Uterus (tissue), 4 donors: ENCODE results near the gene RAB15. TPM values are rescaled to one million over a fixed set of nuclear protein-coding genes. Genes with fewer than 3 reads are reported as not detected.

Experiments
- DNase-seq, 2 donors: peaks; one replicate each; pipeline ENCODE4 v3.0.0-alpha.2; 2019 to 2020
- H3K27ac ChIP-seq, 2 donors: fragments of 200-600 bp; sonication (generic); 1 replicate in 1 of 2; 2 replicates in 1 of 2; pipeline ENCODE4 v1.5.1; 2016 to 2018
- H3K27me3 ChIP-seq, 2 donors: fragments of 200-600 bp; sonication (generic); one replicate each; pipeline ENCODE4 v1.5.1; 2018 to 2019; ENCODE audit warnings: control low read depth in 1 of 2
- H3K36me3 ChIP-seq, 2 donors: fragments of 200-600 bp; sonication (generic); one replicate each; pipeline ENCODE4 v1.5.1; 2019; ENCODE audit warnings: control low read depth in 1 of 2
- H3K4me1 ChIP-seq, 2 donors: fragments of 200-600 bp; sonication (generic); one replicate each; pipeline ENCODE4 v1.5.1; 2018 to 2019; ENCODE audit warnings: control low read depth in 1 of 2
- H3K4me3 ChIP-seq, 2 donors: fragments of 200-600 bp; sonication (generic); 1 replicate in 1 of 2; 2 replicates in 1 of 2; pipeline ENCODE4 v1.5.1; 2018 to 2019; ENCODE audit warnings: mild to moderate bottlenecking in 1 of 2
- H3K9me3 ChIP-seq, 2 donors: fragments of 200-600 bp; sonication (generic); one replicate each; pipeline ENCODE4 v1.5.1; 2019; ENCODE audit warnings: control low read depth in 1 of 2
- POLR2A ChIP-seq, 2 donors: fragments of 450-650 bp; IDR thresholded peaks; one replicate each; pipeline ENCODE4 v1.6.1; 2016; ENCODE audit warnings: antibody characterized with exemption in 2 of 2, mild to moderate bottlenecking in 1 of 2, moderate library complexity in 1 of 2
- intact Hi-C: fragments of 100-400 bp; cut with DNase I; formaldehyde crosslinking; loops from one replicate; pipeline ENCODE4 v1.15.1; 2023; ENCODE audit warnings: low total_unique reads
- total RNA-seq, 4 donors: library from RNA; depleted of rRNA in 3 of 4; stranded (reverse); fragments of >200 nt in 3 of 4; gene quantifications; one replicate each; pipeline versions ENCODE4 v1.1.0 to v1.2.4, GENCODE V29; 2014 to 2023
- TF ChIP-seq, protein P1 (sequence below), 4 experiments: fragments of 200-600 bp in 2 of 4; fragments of 450-650 bp in 2 of 4; sonication (generic) in 2 of 4; IDR thresholded peaks; one replicate each; pipeline ENCODE4 v1.5.1; 2016 to 2019; ENCODE audit warnings: antibody characterized with exemption in 4 of 4, mild to moderate bottlenecking in 2 of 4, moderate library complexity in 1 of 4
- donor health status: DM: yes; HTN: yes; CAD: no.

Gene RAB15
- total RNA-seq, 4 donors from 2014 or later = 1.0 to 3.8 (median 3.4) TPM; not detected in 1

DNA sequence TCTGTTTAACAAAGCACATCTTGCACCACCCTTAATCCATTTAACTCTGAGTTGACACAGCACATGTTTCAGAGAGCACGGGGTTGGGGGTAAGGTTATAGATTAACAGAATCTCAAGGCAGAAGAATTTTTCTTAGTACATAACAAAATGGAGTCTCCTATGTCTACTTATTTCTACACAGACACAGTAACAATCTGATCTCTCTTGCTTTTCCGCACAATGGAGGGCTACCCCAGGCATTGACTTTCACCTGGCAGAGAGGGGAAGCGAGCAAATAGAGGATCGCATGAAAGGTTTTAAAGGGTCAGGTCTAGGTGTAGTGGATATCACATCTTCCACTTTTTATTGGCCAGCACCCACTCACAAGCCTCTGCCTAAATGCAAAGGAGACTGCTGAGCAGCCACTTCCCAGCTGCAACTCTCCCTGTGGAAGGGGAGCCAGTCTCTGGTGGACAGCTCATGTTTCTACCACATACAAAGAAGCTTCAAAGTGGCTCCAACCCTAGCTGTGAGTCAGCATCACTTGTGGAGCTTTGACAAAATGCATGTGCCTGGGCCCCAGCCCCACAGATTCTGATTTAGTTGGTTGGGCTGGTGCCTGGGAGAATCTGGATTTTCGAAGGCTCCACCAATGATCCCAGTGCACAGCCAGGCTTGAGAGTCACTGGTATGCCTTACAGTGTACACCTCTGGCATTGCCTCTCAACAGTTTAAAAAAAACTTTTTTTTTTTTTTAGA is 7.4 kb upstream of the RAB15 start:
- H3K4me1 ChIP-seq = no peaks in the 10 kb centered on the region
- intact Hi-C loops = no loop called here
- H3K27me3 ChIP-seq = no peaks in the 10 kb centered on the region
- no peaks in the 10 kb centered on the region for H3K36me3 ChIP-seq
- TF ChIP-seq, protein P1, sequence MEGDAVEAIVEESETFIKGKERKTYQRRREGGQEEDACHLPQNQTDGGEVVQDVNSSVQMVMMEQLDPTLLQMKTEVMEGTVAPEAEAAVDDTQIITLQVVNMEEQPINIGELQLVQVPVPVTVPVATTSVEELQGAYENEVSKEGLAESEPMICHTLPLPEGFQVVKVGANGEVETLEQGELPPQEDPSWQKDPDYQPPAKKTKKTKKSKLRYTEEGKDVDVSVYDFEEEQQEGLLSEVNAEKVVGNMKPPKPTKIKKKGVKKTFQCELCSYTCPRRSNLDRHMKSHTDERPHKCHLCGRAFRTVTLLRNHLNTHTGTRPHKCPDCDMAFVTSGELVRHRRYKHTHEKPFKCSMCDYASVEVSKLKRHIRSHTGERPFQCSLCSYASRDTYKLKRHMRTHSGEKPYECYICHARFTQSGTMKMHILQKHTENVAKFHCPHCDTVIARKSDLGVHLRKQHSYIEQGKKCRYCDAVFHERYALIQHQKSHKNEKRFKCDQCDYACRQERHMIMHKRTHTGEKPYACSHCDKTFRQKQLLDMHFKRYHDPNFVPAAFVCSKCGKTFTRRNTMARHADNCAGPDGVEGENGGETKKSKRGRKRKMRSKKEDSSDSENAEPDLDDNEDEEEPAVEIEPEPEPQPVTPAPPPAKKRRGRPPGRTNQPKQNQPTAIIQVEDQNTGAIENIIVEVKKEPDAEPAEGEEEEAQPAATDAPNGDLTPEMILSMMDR (IDR thresholded peaks at IDR 0.05) = no peak
- no peak for TF ChIP-seq POLR2A (IDR thresholded peaks at IDR 0.05)
- no peak overlapping the region for H3K4me3 ChIP-seq
- no peak overlapping the region for H3K27ac ChIP-seq
- no peak for DNase-seq
- H3K9me3 ChIP-seq = no peaks in the 10 kb centered on the region

DNA sequence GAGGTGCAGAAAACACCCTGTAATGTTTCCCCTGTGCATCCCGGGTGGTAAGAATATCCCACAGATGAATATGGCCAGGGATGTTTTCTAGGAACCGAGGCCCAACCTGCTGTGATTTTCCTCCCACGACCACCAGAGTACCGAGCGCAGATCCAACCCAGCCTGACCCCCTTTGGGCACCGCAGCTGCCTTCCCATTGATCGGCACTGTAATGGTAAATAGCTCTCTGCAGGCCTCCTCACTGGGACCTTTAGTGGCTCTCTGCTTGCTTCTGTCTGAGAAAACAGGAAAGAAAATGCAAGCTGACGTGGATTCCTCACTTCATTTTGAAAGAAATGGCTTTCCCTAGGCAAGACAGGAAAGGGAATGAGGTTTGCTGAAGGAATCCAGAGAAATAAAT is 2.4 kb upstream of the RAB15 start:
- Histone ChIP-seq H3K4me1 (peaks cover 0 to 5% of the 10 kb centered on the region in 2 donors), H3K9me3 (no peaks in the 10 kb centered on the region), H3K36me3 (no peaks in the 10 kb centered on the region), H3K4me3 (no peak overlapping the region), H3K27ac (no peak overlapping the region), H3K27me3 (no peaks in the 10 kb centered on the region)
- DNase-seq = no peak
- intact Hi-C loops = no loop called here
- TF ChIP-seq, protein P1 (IDR thresholded peaks at IDR 0.05) = no peak
- no peak for TF ChIP-seq POLR2A (IDR thresholded peaks at IDR 0.05)

DNA sequence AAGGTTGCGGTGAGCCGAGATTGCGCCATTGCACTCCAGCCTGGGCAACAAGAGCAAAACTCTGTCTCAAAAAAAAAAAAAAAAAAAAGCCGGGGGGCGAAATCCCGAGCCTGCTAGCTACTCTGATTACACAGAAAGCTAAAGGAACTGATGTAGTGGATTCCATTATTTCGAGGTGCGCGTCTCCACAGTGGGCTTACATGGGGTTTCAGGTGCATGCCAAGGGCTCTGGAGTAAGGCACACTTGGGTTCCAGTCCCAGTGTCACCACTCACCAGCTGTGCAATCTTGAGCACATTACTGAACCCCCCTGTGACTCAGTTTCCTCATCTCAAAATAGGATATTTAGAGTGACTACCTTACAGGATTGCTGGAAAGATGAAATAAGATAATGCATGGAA is 1.7 kb upstream of the RAB15 start:
- intact Hi-C loops = no loop called here
- no peak overlapping the region for H3K4me3 ChIP-seq
- H3K9me3 ChIP-seq = no peaks in the 10 kb centered on the region
- H3K27me3 ChIP-seq = no peaks in the 10 kb centered on the region
- no peaks in the 10 kb centered on the region for H3K36me3 ChIP-seq
- DNase-seq = no peak
- peaks cover 0 to 5% of the 10 kb centered on the region in 2 donors for H3K4me1 ChIP-seq
- H3K27ac ChIP-seq = no peak overlapping the region
- TF ChIP-seq POLR2A (IDR thresholded peaks at IDR 0.05) = no peak
- TF ChIP-seq, protein P1 (IDR thresholded peaks at IDR 0.05) = no peak

DNA sequence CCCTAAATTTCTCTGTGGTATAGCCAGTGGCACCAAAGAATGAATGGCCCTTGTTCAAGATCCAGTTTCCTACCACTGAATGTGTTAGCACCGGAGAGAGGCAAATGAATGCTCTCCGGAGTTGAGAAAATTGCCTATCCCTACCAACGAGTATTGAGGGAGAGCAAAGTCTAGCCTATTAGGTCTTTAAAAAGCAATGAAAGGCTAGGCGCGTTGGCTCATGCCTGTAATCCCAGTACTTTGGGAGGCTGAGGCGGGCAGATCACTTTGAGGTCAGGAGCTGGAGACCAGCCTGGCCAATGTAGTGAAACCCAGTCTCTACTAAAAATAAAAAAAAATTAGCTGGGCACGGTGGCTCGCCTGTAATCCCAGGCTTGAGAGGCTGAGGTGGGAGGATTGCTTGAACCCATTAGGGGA is 898 bp upstream of the RAB15 start:
- H3K27ac ChIP-seq = no peak overlapping the region
- TF ChIP-seq, protein P1 (IDR thresholded peaks at IDR 0.05) = no peak
- H3K27me3 ChIP-seq = no peaks in the 10 kb centered on the region
- no peak for DNase-seq
- intact Hi-C loops = no loop called here
- H3K4me3 ChIP-seq = no peak overlapping the region
- no peaks in the 10 kb centered on the region for H3K9me3 ChIP-seq
- no peaks in the 10 kb centered on the region for H3K36me3 ChIP-seq
- H3K4me1 ChIP-seq = peaks cover 0 to 5% of the 10 kb centered on the region in 2 donors

DNA sequence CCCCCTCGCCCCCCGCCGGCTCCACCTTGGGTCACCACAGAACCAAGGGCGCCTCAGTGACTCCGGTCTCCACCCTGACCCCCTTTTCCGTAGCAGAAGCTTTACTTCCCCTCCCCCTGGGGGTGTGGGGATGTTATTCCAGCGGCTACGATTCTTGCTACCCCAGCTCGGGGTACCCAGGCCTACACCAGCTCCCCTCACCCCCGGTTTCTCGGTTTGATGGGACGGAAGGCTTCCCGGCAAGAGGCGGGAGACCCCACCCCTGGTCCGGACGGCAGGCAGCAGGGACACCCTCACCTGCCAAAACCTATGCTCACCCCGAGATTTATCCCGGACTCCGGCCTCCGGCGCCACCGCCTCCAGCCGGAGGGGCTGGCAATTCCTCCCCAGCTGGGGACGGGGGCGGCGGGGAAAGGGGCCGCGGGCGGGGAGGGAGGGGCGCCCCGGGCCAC is 619 bp downstream of the RAB15 start:
- peak overlapping the region; percentile 49 to 66 for H3K4me3 ChIP-seq
- peaks cover 0 to 5% of the 10 kb centered on the region in 2 donors for H3K4me1 ChIP-seq
- H3K27me3 ChIP-seq = no peaks in the 10 kb centered on the region
- H3K27ac ChIP-seq = peak overlapping the region in 1 of 2 donors; percentile 36
- intact Hi-C loops = no loop called here
- TF ChIP-seq POLR2A (IDR thresholded peaks at IDR 0.05) = no peak
- TF ChIP-seq, protein P1 (IDR thresholded peaks at IDR 0.05) = no peak
- H3K9me3 ChIP-seq = no peaks in the 10 kb centered on the region
- H3K36me3 ChIP-seq = no peaks in the 10 kb centered on the region
- DNase-seq = no peak
